Raji (cell line): ENCODE measurements around the gene SYNPO.

Experiments used
- POLR2A ChIP-seq: IDR thresholded peaks from 2 replicates; pipeline ENCODE4 v1.6.1; 2011; ENCODE audit warnings: low read depth, low read length, control low read depth; ENCODE audit not compliant: insufficient read depth

SYNPO gene

GRCh38 chr5:150651924-150652671, 11.6 kb downstream of the SYNPO start:
- no peak for TF ChIP-seq POLR2A

GRCh38 chr5:150653145-150653761, 12.8 kb downstream of the SYNPO start:
- TF ChIP-seq POLR2A = no peak

GRCh38 chr5:150653762-150654556, 13.5 kb downstream of the SYNPO start:
- TF ChIP-seq POLR2A = no peak

- TF ChIP-seq POLR2A = no peak
These were observed 14.8 kb downstream of the SYNPO start for GRCh38 chr5:150655221-150655620.

- peak; percentile 69 for TF ChIP-seq POLR2A
These were observed 16.0 kb downstream of the SYNPO start for GRCh38 chr5:150656191-150657132.

- no peak for TF ChIP-seq POLR2A
These were observed 17.7 kb downstream of the SYNPO start for GRCh38 chr5:150658121-150658520.

- TF ChIP-seq POLR2A = no peak
These were observed 18.3 kb downstream of the SYNPO start for GRCh38 chr5:150658699-150659265.

- no peak for TF ChIP-seq POLR2A
These were observed 19.1 kb downstream of the SYNPO start for GRCh38 chr5:150659360-150660107.

GRCh38 chr5:150660108-150660831, 19.8 kb downstream of the SYNPO start:
- no peak for TF ChIP-seq POLR2A

GRCh38 chr5:150661086-150661485, 20.6 kb downstream of the SYNPO start, which contains the start of gene MYOZ3:
MYOZ3 (plus strand) TSS chr5:150661251; CDS start chr5:150662942, 1,691 bp downstream.
- TF ChIP-seq POLR2A = no peak

- no peak for TF ChIP-seq POLR2A
These were observed 21.5 kb downstream of the SYNPO start for GRCh38 chr5:150661821-150662596.

GRCh38 chr5:150662731-150663516, 22.5 kb downstream of the SYNPO start:
- no peak for TF ChIP-seq POLR2A

GRCh38 chr5:150663936-150664335, 23.5 kb downstream of the SYNPO start:
- no peak for TF ChIP-seq POLR2A
